Osteoblast (primary cell): ENCODE results near the gene SLIT3. TPM values are rescaled to one million over a fixed set of nuclear protein-coding genes. Genes with fewer than 3 reads are reported as not detected.

ENCODE experiments used
- DNase-seq: peaks from one replicate; pipeline ENCODE4 v3.0.0; 2011; ENCODE audit warnings: low spot score, mixed read lengths; ENCODE audit not compliant: insufficient read length; ENCODE audit errors: missing footprints
- H2AFZ ChIP-seq: 2 replicates; pipeline ENCODE4 v1.6.0; 2011; ENCODE audit warnings: mild to moderate bottlenecking, low read length
- H3K27ac ChIP-seq: 2 replicates; pipeline ENCODE4 v1.5.1; 2011; ENCODE audit warnings: mild to moderate bottlenecking, low read depth, low read length, moderate library complexity
- H3K27me3 ChIP-seq: 2 replicates; pipeline ENCODE4 v1.6.0; 2012; ENCODE audit warnings: mild to moderate bottlenecking, control low read depth, inconsistent platforms, low read length, moderate library complexity; ENCODE audit not compliant: insufficient read depth
- H3K36me3 ChIP-seq: 2 replicates; pipeline ENCODE4 v1.5.1; 2011; ENCODE audit warnings: mild to moderate bottlenecking, low read length, control low read depth, moderate library complexity; ENCODE audit not compliant: insufficient read depth
- H3K4me1 ChIP-seq: 2 replicates; pipeline ENCODE4 v1.5.1; 2011; ENCODE audit warnings: mild to moderate bottlenecking, low read length, control low read depth, moderate library complexity; ENCODE audit not compliant: insufficient read depth
- H3K4me2 ChIP-seq: 2 replicates; pipeline ENCODE4 v1.6.0; 2011; ENCODE audit warnings: mild to moderate bottlenecking, low read length; ENCODE audit not compliant: insufficient read depth
- H3K4me3 ChIP-seq: fragments of 200-600 bp; sonication (generic); 3 replicates; pipeline ENCODE4 v1.5.1; 2012; ENCODE audit warnings: mild to moderate bottlenecking, low read length, inconsistent platforms; ENCODE audit not compliant: insufficient read depth
- H3K79me2 ChIP-seq: 2 replicates; pipeline ENCODE4 v1.6.0; 2012; ENCODE audit warnings: mild to moderate bottlenecking, low read length, control low read depth, inconsistent platforms; ENCODE audit not compliant: insufficient read depth
- H3K9me3 ChIP-seq: 2 replicates; pipeline ENCODE4 v1.5.1; 2011; ENCODE audit warnings: low read depth, low read length, control low read depth
- H4K20me1 ChIP-seq: 2 replicates; pipeline ENCODE4 v1.6.0; 2012; ENCODE audit warnings: mild to moderate bottlenecking, low read length, control low read depth; ENCODE audit not compliant: insufficient read depth
- CTCF ChIP-seq: IDR thresholded peaks from 2 replicates; pipeline ENCODE4 v1.5.1; 2011; ENCODE audit warnings: mild to moderate bottlenecking, low read depth, low read length, moderate library complexity; ENCODE audit errors: extremely low read depth
- total RNA-seq: library from RNA; depleted of rRNA; stranded (reverse); fragments of >200 nt; gene quantifications from 2 replicates; pipeline ENCODE4 v1.2.3, GENCODE V29; 2012

Gene SLIT3
- total RNA-seq, 1 donor = 37.6 TPM

GRCh38 chr5:169286572-169287300 lies 14.2 kb downstream of the SLIT3 start:
- TF ChIP-seq CTCF = no peak
- no peaks in the 10 kb centered on the region for H3K79me2 ChIP-seq
- H3K4me2 ChIP-seq = no peak overlapping the region
- no peak overlapping the region for H3K4me3 ChIP-seq
- peaks cover 26% of the 10 kb centered on the region for H4K20me1 ChIP-seq
- H2AFZ ChIP-seq = no peak overlapping the region
- H3K27me3 ChIP-seq = no peaks in the 10 kb centered on the region
- H3K9me3 ChIP-seq = peaks cover 3% of the 10 kb centered on the region
- H3K4me1 ChIP-seq = no peaks in the 10 kb centered on the region
- no peak for DNase-seq
- H3K36me3 ChIP-seq = no peaks in the 10 kb centered on the region
- H3K27ac ChIP-seq = no peak overlapping the region

GRCh38 chr5:169283887-169284286 lies 17.1 kb downstream of the SLIT3 start:
- H3K79me2 ChIP-seq = no peaks in the 10 kb centered on the region
- H3K4me2 ChIP-seq = no peak overlapping the region
- DNase-seq = no peak
- H4K20me1 ChIP-seq = peaks cover 5% of the 10 kb centered on the region
- TF ChIP-seq CTCF = no peak
- H3K27ac ChIP-seq = no peak overlapping the region
- H3K9me3 ChIP-seq = peaks cover 3% of the 10 kb centered on the region
- no peaks in the 10 kb centered on the region for H3K4me1 ChIP-seq
- H3K36me3 ChIP-seq = no peaks in the 10 kb centered on the region
- no peak overlapping the region for H2AFZ ChIP-seq
- no peaks in the 10 kb centered on the region for H3K27me3 ChIP-seq
- H3K4me3 ChIP-seq = no peak overlapping the region

- no peak for TF ChIP-seq CTCF
- no peak for DNase-seq
- H3K36me3 ChIP-seq = no peaks in the 10 kb centered on the region
Observed at GRCh38 chr5:169281625-169282024, 19.3 kb downstream of the SLIT3 start.

GRCh38 chr5:169280696-169281095 lies 20.2 kb downstream of the SLIT3 start:
- H3K4me3 ChIP-seq = no peak overlapping the region
- no peaks in the 10 kb centered on the region for H3K4me1 ChIP-seq
- no peak overlapping the region for H2AFZ ChIP-seq
- DNase-seq = no peak
- H3K36me3 ChIP-seq = no peaks in the 10 kb centered on the region
- peaks cover 3% of the 10 kb centered on the region for H3K9me3 ChIP-seq
- no peaks in the 10 kb centered on the region for H3K27me3 ChIP-seq
- H3K27ac ChIP-seq = no peak overlapping the region
- H3K79me2 ChIP-seq = no peaks in the 10 kb centered on the region
- no peaks in the 10 kb centered on the region for H4K20me1 ChIP-seq
- no peak overlapping the region for H3K4me2 ChIP-seq
- TF ChIP-seq CTCF = no peak

More at GRCh38 chr5:169281625-169282024, 19.3 kb downstream of the SLIT3 start:
- H3K4me2 ChIP-seq = no peak overlapping the region
- H3K27ac ChIP-seq = no peak overlapping the region
- no peaks in the 10 kb centered on the region for H3K79me2 ChIP-seq
- no peak overlapping the region for H3K4me3 ChIP-seq
- no peaks in the 10 kb centered on the region for H4K20me1 ChIP-seq
- no peaks in the 10 kb centered on the region for H3K27me3 ChIP-seq
- no peak overlapping the region for H2AFZ ChIP-seq
- H3K4me1 ChIP-seq = no peaks in the 10 kb centered on the region
- peaks cover 3% of the 10 kb centered on the region for H3K9me3 ChIP-seq
